Measurements from ENCODE around the gene C11orf58. TPM values are rescaled to one million over a fixed set of nuclear protein-coding genes. Genes with fewer than 3 reads are reported as not detected.

C11orf58 gene
- total and polyA plus RNA-seq, 2 donors from 2014 or later = 113 to 117 TPM

DNA sequence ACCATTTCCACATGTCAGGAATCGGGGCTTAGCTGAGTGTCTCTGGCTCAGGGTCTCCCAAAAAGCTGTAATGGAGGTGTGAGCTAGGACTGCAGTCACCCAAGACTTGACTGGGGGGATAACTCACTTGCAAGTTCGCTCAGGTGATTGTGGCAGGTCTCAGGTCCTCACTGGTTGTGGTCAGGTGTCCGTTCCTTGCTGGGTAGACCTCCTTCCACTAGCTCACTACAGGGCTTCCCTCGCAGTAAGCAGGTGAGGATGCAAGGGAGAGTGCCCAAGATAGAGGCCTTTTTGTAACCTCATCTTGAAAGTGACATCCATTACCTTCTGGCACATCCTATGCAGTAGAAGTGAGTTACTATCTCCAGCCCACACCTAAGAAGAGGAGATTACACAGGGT, 29.5 kb downstream of the C11orf58 start:
- FAIRE-seq (no peak), DNase-seq (no peak)
- TF ChIP-seq, protein P1, sequence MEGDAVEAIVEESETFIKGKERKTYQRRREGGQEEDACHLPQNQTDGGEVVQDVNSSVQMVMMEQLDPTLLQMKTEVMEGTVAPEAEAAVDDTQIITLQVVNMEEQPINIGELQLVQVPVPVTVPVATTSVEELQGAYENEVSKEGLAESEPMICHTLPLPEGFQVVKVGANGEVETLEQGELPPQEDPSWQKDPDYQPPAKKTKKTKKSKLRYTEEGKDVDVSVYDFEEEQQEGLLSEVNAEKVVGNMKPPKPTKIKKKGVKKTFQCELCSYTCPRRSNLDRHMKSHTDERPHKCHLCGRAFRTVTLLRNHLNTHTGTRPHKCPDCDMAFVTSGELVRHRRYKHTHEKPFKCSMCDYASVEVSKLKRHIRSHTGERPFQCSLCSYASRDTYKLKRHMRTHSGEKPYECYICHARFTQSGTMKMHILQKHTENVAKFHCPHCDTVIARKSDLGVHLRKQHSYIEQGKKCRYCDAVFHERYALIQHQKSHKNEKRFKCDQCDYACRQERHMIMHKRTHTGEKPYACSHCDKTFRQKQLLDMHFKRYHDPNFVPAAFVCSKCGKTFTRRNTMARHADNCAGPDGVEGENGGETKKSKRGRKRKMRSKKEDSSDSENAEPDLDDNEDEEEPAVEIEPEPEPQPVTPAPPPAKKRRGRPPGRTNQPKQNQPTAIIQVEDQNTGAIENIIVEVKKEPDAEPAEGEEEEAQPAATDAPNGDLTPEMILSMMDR (IDR thresholded peaks at IDR 0.05; ENCODE audit: borderline replicate concordance, extremely low read depth, insufficient read depth) = no peak
- H3K4me1 ChIP-seq (ENCODE audit: control insufficient read depth in 2 of 3, insufficient read depth in 2 of 3, low read depth in 1 of 3, low read length in 3 of 3) = no peaks in the 10 kb centered on the region
- no peak overlapping the region for H3K27ac ChIP-seq (ENCODE audit: low read depth in 2 of 2, low read length in 2 of 2)
- peaks cover 0 to 3% (median 2%) of the 10 kb centered on the region in 3 donors for H3K36me3 ChIP-seq (ENCODE audit: control insufficient read depth in 2 of 3, insufficient read depth in 3 of 3, low read length in 3 of 3)
- no peaks in the 10 kb centered on the region for H3K27me3 ChIP-seq (ENCODE audit: control insufficient read depth, insufficient read depth, low read length)
- H3K4me3 ChIP-seq (ENCODE audit: low read length in 3 of 3) = no peak overlapping the region
- H3K9ac ChIP-seq (ENCODE audit: low read length in 3 of 3) = no peak overlapping the region
- intact Hi-C loops (cut with DNase I) = no loop called here
- no peaks in the 10 kb centered on the region for H3K9me3 ChIP-seq (ENCODE audit: control insufficient read depth in 2 of 3, insufficient read depth in 1 of 3, low read length in 3 of 3)

DNA sequence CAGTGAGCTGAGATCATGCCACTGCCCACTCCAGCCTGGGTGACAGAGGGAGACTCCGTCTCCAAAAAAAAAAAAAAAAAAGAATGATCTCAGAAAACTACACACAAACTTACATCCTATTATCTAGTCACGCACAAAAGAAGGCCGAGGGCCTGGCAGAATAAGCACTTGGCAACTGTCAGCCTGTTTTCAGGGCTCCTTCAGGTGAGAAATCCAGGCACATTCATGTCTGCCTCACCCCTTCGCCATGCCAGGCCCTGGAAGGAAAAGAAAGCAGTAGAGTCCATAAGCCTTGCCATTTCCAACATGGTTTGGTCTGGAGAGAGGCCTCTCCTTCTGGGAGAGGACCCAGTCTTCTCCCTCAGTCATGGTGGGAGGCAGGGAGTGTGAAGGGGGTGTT, 30.9 kb downstream of the C11orf58 start:
- intact Hi-C loops (cut with DNase I) = no loop called here
- TF ChIP-seq, protein P1 (IDR thresholded peaks at IDR 0.05; ENCODE audit: borderline replicate concordance, extremely low read depth, insufficient read depth) = no peak
- Histone ChIP-seq H3K4me3 (ENCODE audit: low read length in 3 of 3) (no peak overlapping the region), H3K36me3 (ENCODE audit: control insufficient read depth in 2 of 3, insufficient read depth in 3 of 3, low read length in 3 of 3) (peaks cover 0 to 3% (median 2%) of the 10 kb centered on the region in 3 donors), H3K9me3 (ENCODE audit: control insufficient read depth in 2 of 3, insufficient read depth in 1 of 3, low read length in 3 of 3) (no peaks in the 10 kb centered on the region), H3K27ac (ENCODE audit: low read depth in 2 of 2, low read length in 2 of 2) (no peak overlapping the region), H3K27me3 (ENCODE audit: control insufficient read depth, insufficient read depth, low read length) (no peaks in the 10 kb centered on the region), H3K4me1 (ENCODE audit: control insufficient read depth in 2 of 3, insufficient read depth in 2 of 3, low read depth in 1 of 3, low read length in 3 of 3) (no peaks in the 10 kb centered on the region), H3K9ac (ENCODE audit: low read length in 3 of 3) (no peak overlapping the region)
- FAIRE-seq (no peak), DNase-seq (no peak)

DNA sequence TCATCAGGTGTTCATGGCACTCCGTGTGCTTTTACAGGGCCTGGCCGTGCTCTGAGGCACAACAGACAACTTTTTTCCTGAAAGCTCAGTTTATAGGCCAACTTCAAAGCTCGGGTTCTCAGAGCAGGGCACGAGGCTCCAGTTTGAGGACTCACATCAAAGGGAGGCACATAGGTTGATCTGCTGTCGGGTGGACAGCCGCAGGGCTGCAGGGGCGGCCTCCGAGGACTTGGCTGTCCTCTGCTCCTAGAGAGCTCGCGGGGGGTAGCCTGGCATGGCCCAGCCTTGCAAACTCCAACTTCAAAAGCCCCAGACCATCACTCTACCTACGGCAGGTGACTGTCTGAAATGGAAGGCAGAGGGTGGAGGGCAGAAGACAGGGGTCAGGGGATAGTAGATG, 31.6 kb downstream of the C11orf58 start:
- TF ChIP-seq, protein P1 (IDR thresholded peaks at IDR 0.05; ENCODE audit: borderline replicate concordance, extremely low read depth, insufficient read depth) = no peak
- DNase-seq (no peak), FAIRE-seq (no peak)
- Histone ChIP-seq H3K9me3 (ENCODE audit: control insufficient read depth in 2 of 3, insufficient read depth in 1 of 3, low read length in 3 of 3) (no peaks in the 10 kb centered on the region), H3K36me3 (ENCODE audit: control insufficient read depth in 2 of 3, insufficient read depth in 3 of 3, low read length in 3 of 3) (peaks cover 0 to 3% (median 2%) of the 10 kb centered on the region in 3 donors), H3K9ac (ENCODE audit: low read length in 3 of 3) (no peak overlapping the region), H3K4me3 (ENCODE audit: low read length in 3 of 3) (no peak overlapping the region), H3K27me3 (ENCODE audit: control insufficient read depth, insufficient read depth, low read length) (no peaks in the 10 kb centered on the region), H3K27ac (ENCODE audit: low read depth in 2 of 2, low read length in 2 of 2) (no peak overlapping the region), H3K4me1 (ENCODE audit: control insufficient read depth in 2 of 3, insufficient read depth in 2 of 3, low read depth in 1 of 3, low read length in 3 of 3) (no peaks in the 10 kb centered on the region)
- intact Hi-C loops (cut with DNase I) = no loop called here
